H1 (cell line): ENCODE results near the gene ZDHHC1. TPM values are rescaled to one million over a fixed set of nuclear protein-coding genes. Genes with fewer than 3 reads are reported as not detected.

Experiments used
- CTCF ChIA-PET: fragments of 300-600 bp; sonication (Branson Sonifier 250); formaldehyde crosslinking; loops from one replicate; lab custom pipeline; 2021; ENCODE audit not compliant: partially characterized antibody; lab: Charles Lee
- POLR2A ChIA-PET: fragments of 300-600 bp; sonication (Branson Sonifier 250); formaldehyde crosslinking; loops from one replicate; lab custom pipeline; 2021; ENCODE audit warnings: inconsistent platforms; ENCODE audit not compliant: partially characterized antibody; lab: Charles Lee
- DNase-seq, 2 experiments: peaks; one replicate each; pipeline versions ENCODE4 v3.0.0 to v3.0.0-alpha.2; 2010 to 2022; ENCODE audit warnings: low spot score in 2 of 2, low read depth in 1 of 2, mixed read lengths in 1 of 2
- FAIRE-seq: peaks from 2 replicates; lab custom pipeline; 2011; peaks lifted over from hg19 to GRCh38; lab: Jason Lieb, UNC
- H2AFZ ChIP-seq: 2 replicates; pipeline ENCODE4 v1.8.1; 2012; ENCODE audit warnings: low read length, inconsistent platforms
- H2AK5ac ChIP-seq: 2 replicates; pipeline ENCODE4 v1.6.1; 2013; ENCODE audit warnings: low read depth, low read length
- H2BK120ac ChIP-seq: replicated peaks from 2 replicates; pipeline ENCODE3; 2013; ENCODE audit warnings: low read depth, low read length, inconsistent platforms
- H2BK12ac ChIP-seq: 2 replicates; pipeline ENCODE4 v1.6.1; 2013; ENCODE audit warnings: low read depth, low read length
- H2BK15ac ChIP-seq: 2 replicates; pipeline ENCODE4 v1.6.1; 2013; ENCODE audit warnings: low read length
- H2BK20ac ChIP-seq: 2 replicates; pipeline ENCODE4 v1.6.1; 2013; ENCODE audit warnings: low read length
- H2BK5ac ChIP-seq: 2 replicates; pipeline ENCODE4 v1.6.1; 2013; ENCODE audit warnings: low read depth, low read length
- H3K14ac ChIP-seq: 2 replicates; pipeline ENCODE4 v1.6.1; 2013; ENCODE audit warnings: inconsistent platforms; ENCODE audit not compliant: insufficient read length
- H3K18ac ChIP-seq: 2 replicates; pipeline ENCODE4 v1.6.1; 2013; ENCODE audit warnings: low read length; ENCODE audit errors: extremely low read depth
- H3K23ac ChIP-seq: 2 replicates; pipeline ENCODE4 v1.6.1; 2013; ENCODE audit warnings: inconsistent platforms; ENCODE audit not compliant: insufficient read length
- H3K23me2 ChIP-seq: 2 replicates; pipeline ENCODE4 v1.6.1; 2013; ENCODE audit warnings: low read depth, low read length
- H3K27ac ChIP-seq: 2 replicates; pipeline ENCODE4 v1.6.1; 2011; ENCODE audit warnings: low read depth, low read length, inconsistent platforms
- H3K27me3 ChIP-seq, 4 experiments: replicated peaks in 1 of 4; 1 replicate in 1 of 4; 2 replicates in 3 of 4; pipeline versions ENCODE4 v1.6.1 to v1.8.1; 2011 to 2013; ENCODE audit warnings: low read length in 3 of 4, mild to moderate bottlenecking in 3 of 4, inconsistent platforms in 2 of 4, mixed read lengths in 2 of 4, moderate library complexity in 1 of 4; ENCODE audit not compliant: control insufficient read depth in 3 of 4, insufficient read depth in 3 of 4; ENCODE audit errors: extremely low read depth in 1 of 4
- H3K36me3 ChIP-seq, 4 experiments: 2 replicates each; pipeline versions ENCODE4 v1.6.1 to v1.8.1; 2011 to 2013; ENCODE audit warnings: mild to moderate bottlenecking in 4 of 4, low read length in 3 of 4, moderate library complexity in 2 of 4, control low read depth in 1 of 4, inconsistent platforms in 1 of 4; ENCODE audit not compliant: insufficient read depth in 4 of 4, control insufficient read depth in 2 of 4
- H3K4ac ChIP-seq: replicated peaks from 2 replicates; pipeline ENCODE3; 2013; ENCODE audit warnings: low read length, low read depth, mixed read lengths, inconsistent platforms; ENCODE audit not compliant: insufficient read length
- H3K4me1 ChIP-seq, 4 experiments: replicated peaks in 1 of 4; 1 replicate in 1 of 4; 2 replicates in 3 of 4; pipeline versions ENCODE4 v1.6.1 to v1.8.1; 2011 to 2013; ENCODE audit warnings: low read length in 3 of 4, inconsistent platforms in 2 of 4, mixed read lengths in 1 of 4; ENCODE audit not compliant: insufficient read depth in 4 of 4, control insufficient read depth in 3 of 4
- H3K4me2 ChIP-seq, 2 experiments: 2 replicates each; pipeline versions ENCODE4 v1.6.1 to v1.8.1; 2011 to 2013; ENCODE audit warnings: low read depth in 2 of 2, low read length in 2 of 2, control low read depth in 1 of 2, inconsistent platforms in 1 of 2, mild to moderate bottlenecking in 1 of 2; ENCODE audit not compliant: insufficient read depth in 1 of 2
- H3K4me3 ChIP-seq, 4 experiments: fragments of 200-600, 300-600 bp in 1 of 4; sonication (generic), shearing (Covaris generic), sonication (Bioruptor Twin) in 1 of 4; 2 replicates each; pipeline versions ENCODE4 v1.5.1 to v1.8.1; 2011 to 2016; ENCODE audit warnings: low read length in 4 of 4, low read depth in 3 of 4, control low read depth in 2 of 4, inconsistent platforms in 2 of 4, mild to moderate bottlenecking in 2 of 4, mixed read lengths in 1 of 4, moderate library complexity in 1 of 4; ENCODE audit not compliant: insufficient read depth in 2 of 4; ENCODE audit errors: extremely low read depth in 1 of 4
- H3K56ac ChIP-seq: replicated peaks from 2 replicates; pipeline ENCODE3; 2013; ENCODE audit warnings: low read depth, mild to moderate bottlenecking, mixed read lengths, low read length, inconsistent platforms; ENCODE audit not compliant: insufficient read length
- H3K79me1 ChIP-seq: 2 replicates; pipeline ENCODE4 v1.6.1; 2013; ENCODE audit warnings: low read depth, low read length, control low read depth
- H3K79me2 ChIP-seq, 2 experiments: 2 replicates each; pipeline versions ENCODE4 v1.6.1 to v1.8.1; 2012 to 2013; ENCODE audit warnings: low read length in 2 of 2, mild to moderate bottlenecking in 2 of 2, inconsistent platforms in 1 of 2; ENCODE audit not compliant: insufficient read depth in 2 of 2, control insufficient read depth in 1 of 2
- H3K9ac ChIP-seq, 4 experiments: replicated peaks in 1 of 4; 1 replicate in 1 of 4; 2 replicates in 3 of 4; pipeline versions ENCODE4 v1.6.1 to v1.8.1; 2011 to 2013; ENCODE audit warnings: low read depth in 3 of 4, low read length in 3 of 4, control low read depth in 2 of 4, mild to moderate bottlenecking in 2 of 4, moderate library complexity in 2 of 4, inconsistent platforms in 1 of 4; ENCODE audit errors: extremely low read depth in 1 of 4
- H3K9me3 ChIP-seq, 2 experiments: 2 replicates each; pipeline versions ENCODE4 v1.6.1 to v1.8.1; 2012 to 2013; ENCODE audit warnings: mild to moderate bottlenecking in 2 of 2, moderate library complexity in 2 of 2, control low read depth in 1 of 2, inconsistent platforms in 1 of 2, low read depth in 1 of 2, low read length in 1 of 2, mixed read lengths in 1 of 2; ENCODE audit not compliant: insufficient read depth in 2 of 2
- H4K20me1 ChIP-seq, 2 experiments: replicated peaks in 1 of 2; 2 replicates each; pipeline versions ENCODE3 to v1.8.1; 2011 to 2013; ENCODE audit warnings: inconsistent platforms in 2 of 2, low read length in 2 of 2, mild to moderate bottlenecking in 1 of 2; ENCODE audit not compliant: insufficient read depth in 2 of 2, control insufficient read depth in 1 of 2
- H4K5ac ChIP-seq: 2 replicates; pipeline ENCODE4 v1.6.1; 2013; ENCODE audit warnings: low read length, low read depth, mixed read lengths, inconsistent platforms; ENCODE audit not compliant: insufficient read length
- H4K8ac ChIP-seq: 2 replicates; pipeline ENCODE4 v1.8.0; 2013; ENCODE audit warnings: mild to moderate bottlenecking, moderate library complexity, low read length, inconsistent platforms; ENCODE audit not compliant: insufficient read depth; ENCODE audit errors: extremely low read depth
- H4K91ac ChIP-seq: replicated peaks from 2 replicates; pipeline ENCODE3; 2013; ENCODE audit warnings: low read length, mixed read lengths, inconsistent platforms; ENCODE audit not compliant: insufficient read length
- ASH2L ChIP-seq: fragments of 200-600, 300-600 bp; sonication (generic); IDR thresholded peaks from one replicate; pipeline ENCODE4 v1.7.1; 2017; ENCODE audit warnings: low read length
- YY1 ChIP-seq: IDR thresholded peaks from 2 replicates; pipeline ENCODE4 v1.6.1; 2011; ENCODE audit warnings: low read depth, mild to moderate bottlenecking, low read length
- whole genome bisulfite sequencing, 2 experiments: shearing (Covaris generic) in 1 of 2; methylation state at CpG; one replicate each; pipeline versions ENCODE4 v1.1.6 to v1.1.7; 2013 to 2015; ENCODE audit warnings: low lambda C conversion rate in 2 of 2, mixed read lengths in 2 of 2, inconsistent platforms in 1 of 2, low coverage in 1 of 2, missing lambda C conversion rate in 1 of 2; ENCODE audit not compliant: insufficient replicate concordance in 2 of 2, insufficient coverage in 1 of 2, insufficient read length in 1 of 2; ENCODE audit errors: extremely low coverage in 1 of 2, missing lambda C conversion rate in 1 of 2; 5-methylcytosine and 5-hydroxymethylcytosine counted together
- polyA plus RNA-seq, 7 experiments: library from polyadenylated mRNA; depleted of rRNA in 3 of 7; stranded (reverse) in 5 of 7; unstranded in 2 of 7; fragments of >200 nt in 5 of 7; fragments of 200-250 nt in 2 of 7; gene quantifications; 1 replicate in 5 of 7; 2 replicates in 1 of 7; 4 replicates in 1 of 7; pipeline versions ENCODE4 v1.2.1 to v1.2.3, GENCODE V29; 2011 to 2013; ENCODE audit warnings: missing spikeins in 2 of 7, mixed read lengths in 2 of 7
- total RNA-seq: library from RNA; stranded (reverse); fragmentation: NEBNext Ultra II Directional; extraction: Animal tissue kit (Norgen Biotek cat#: 25700); gene quantifications from 2 replicates; pipeline ENCODE4 v1.2.1, GENCODE V29; 2021

ZDHHC1 gene
- total and polyA plus RNA-seq, 2 of the 8 experiments (the other 6 are each of a cell fraction or from before 2014, with no cell fraction given) = 3.1 to 4.9 TPM

GRCh38 chr16:67424261-67424615 is 8.0 kb upstream of the ZDHHC1 start:
- H3K4ac ChIP-seq = peak overlapping the region; percentile 28
- peak overlapping the region; percentile 95 for H4K5ac ChIP-seq
- ChIA-PET POLR2A (interaction anchor here (0.8 to 2.2 kb wide), 9 partner anchors 9 to 139 kb away, joined by 3 to 14 read pairs (median 3); partner anchors contain the start of gene ATP6V0D1), CTCF (interaction anchor here (0.9 to 24.6 kb wide), 10 partner anchors 11 to 98 kb away, joined by 3 to 476 read pairs (median 16); partner anchors contain the start of genes ATP6V0D1, KCTD19, LRRC36 and TPPP3)
- peaks cover 25 to 39% (median 32%) of the 10 kb centered on the region in 4 experiments for H3K4me1 ChIP-seq
- H2BK120ac ChIP-seq = peak overlapping the region; percentile 48
- TF ChIP-seq YY1 (no peak), ASH2L (peak; percentile 19)
- no peaks in the 10 kb centered on the region for H3K79me2 ChIP-seq
- no peaks in the 10 kb centered on the region for H3K36me3 ChIP-seq
- WGBS, 2 experiments = 13% methylated on average over 5 of the region's 5 CpGs; no CpG with 5 or more reads in 1 of the 2 experiments
- H4K8ac ChIP-seq = no peak overlapping the region
- peak overlapping the region; percentile 97 for H2BK20ac ChIP-seq
- H3K56ac ChIP-seq = peak overlapping the region; percentile 27
- no peaks in the 10 kb centered on the region for H3K23me2 ChIP-seq
- H3K79me1 ChIP-seq = no peaks in the 10 kb centered on the region; the same call in 1 of the 2 replicates
- no peak overlapping the region for H2BK15ac ChIP-seq
- DNase-seq (no peak), FAIRE-seq (no peak)
- H2AFZ ChIP-seq = no peak overlapping the region
- H4K20me1 ChIP-seq = no peaks in the 10 kb centered on the region
- no peak overlapping the region for H3K14ac ChIP-seq
- H3K9me3 ChIP-seq = no peaks in the 10 kb centered on the region
- peak overlapping the region; percentile 98 for H2BK5ac ChIP-seq
- peak overlapping the region; percentile 98 for H3K18ac ChIP-seq
- H3K27me3 ChIP-seq = peaks cover 0 to 5% (median 5%) of the 10 kb centered on the region in 4 experiments; a peak in 5 of 7 replicates
- H3K27ac ChIP-seq = peak overlapping the region; percentile 58; the same call in 1 of the 2 replicates
- H4K91ac ChIP-seq = peak overlapping the region; percentile 91
- H3K4me3 ChIP-seq = peak overlapping the region in 3 of 4 experiments; percentile 27 to 52 (median 31); a peak in 5 of 8 replicates
- peak overlapping the region; percentile 62 to 86 for H3K4me2 ChIP-seq
- no peak overlapping the region for H2AK5ac ChIP-seq
- H3K9ac ChIP-seq = peak overlapping the region in 2 of 4 experiments; percentile 29 to 72; a peak in 2 of 7 replicates
- H3K23ac ChIP-seq = no peak overlapping the region
- peak overlapping the region; percentile 3; the same call in 1 of the 2 replicates for H2BK12ac ChIP-seq
